Heart left ventricle (tissue), 13 donors: Measurements from ENCODE around the gene NLK.

Experiments
- POLR2A ChIP-seq, 2 donors: fragments of 450-650 bp; IDR thresholded peaks; one replicate each; pipeline ENCODE4 v1.6.1; 2017; ENCODE audit warnings: antibody characterized with exemption in 2 of 2, mild to moderate bottlenecking in 2 of 2, moderate library complexity in 2 of 2
- TF ChIP-seq, protein P1 (sequence below), 12 donors: fragments of 200-600 bp; sonication (generic) in 4 of 12; IDR thresholded peaks; one replicate each; pipeline versions ENCODE4 v1.5.0 to v1.8.0; 2018 to 2022; ENCODE audit warnings: antibody characterized with exemption in 12 of 12, mild to moderate bottlenecking in 5 of 12
- donor health status: ischemic (EF 13 %, LVEDD 7.1; RV severe dilation, severe dysfunction).
- donor health status: DM: no; HTN: yes; CAD: no.
- donor health status: DM: no; HTN: no; CAD: no.
- donor health status: ischemic (EF 25% LVEDD 6.9; RV normal size, moderate dysfunction).
- donor health status: ischemic (EF 25% LVEDD 5.7; RV mildly dilated, moderate dysfunction).
- donor health status: ischemic (EF 35%, LVEDD 5.7; RV mildly dilated, moderate dysfunction).
- donor health status: nonischemic (EF 11% LVEDD 7.7; RV severe dilation, severe dysfunction).
- donor health status: DM: yes; HTN: yes; CAD: no.
- donor health status: PGD.
- donor health status: ischemic (EF 29% LVEDD 5.4; RV normal size, mild dysfunction).
- donor health status: nonischemic (EF 23%, LVEDD 6.1; RV moderate dilation, normal function).

- TF ChIP-seq, protein P1, sequence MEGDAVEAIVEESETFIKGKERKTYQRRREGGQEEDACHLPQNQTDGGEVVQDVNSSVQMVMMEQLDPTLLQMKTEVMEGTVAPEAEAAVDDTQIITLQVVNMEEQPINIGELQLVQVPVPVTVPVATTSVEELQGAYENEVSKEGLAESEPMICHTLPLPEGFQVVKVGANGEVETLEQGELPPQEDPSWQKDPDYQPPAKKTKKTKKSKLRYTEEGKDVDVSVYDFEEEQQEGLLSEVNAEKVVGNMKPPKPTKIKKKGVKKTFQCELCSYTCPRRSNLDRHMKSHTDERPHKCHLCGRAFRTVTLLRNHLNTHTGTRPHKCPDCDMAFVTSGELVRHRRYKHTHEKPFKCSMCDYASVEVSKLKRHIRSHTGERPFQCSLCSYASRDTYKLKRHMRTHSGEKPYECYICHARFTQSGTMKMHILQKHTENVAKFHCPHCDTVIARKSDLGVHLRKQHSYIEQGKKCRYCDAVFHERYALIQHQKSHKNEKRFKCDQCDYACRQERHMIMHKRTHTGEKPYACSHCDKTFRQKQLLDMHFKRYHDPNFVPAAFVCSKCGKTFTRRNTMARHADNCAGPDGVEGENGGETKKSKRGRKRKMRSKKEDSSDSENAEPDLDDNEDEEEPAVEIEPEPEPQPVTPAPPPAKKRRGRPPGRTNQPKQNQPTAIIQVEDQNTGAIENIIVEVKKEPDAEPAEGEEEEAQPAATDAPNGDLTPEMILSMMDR (IDR thresholded peaks at IDR 0.05) = no peak
- no peak for TF ChIP-seq POLR2A (IDR thresholded peaks at IDR 0.05)
Measured at GRCh38 chr17:28219771-28220170, 177.3 kb downstream of the NLK start.
